Erythroblast (primary cell): ENCODE measurements around the gene PCDHGA10.
A peak's percentile ranks its signal among the peaks of the same experiment; 100 is the strongest.
"Not testable (repeated sequence)": the region's sequence is repeated elsewhere in the genome, so short reads cannot be mapped to it uniquely, and the experiment has no call there.

ENCODE experiments used
- DNase-seq, 2 experiments: peaks; one replicate each; lab custom pipeline; 2025; lab: John Stamatoyannopoulos, UW
- GATA1 ChIP-seq: IDR thresholded peaks from 2 replicates; pipeline ENCODE4 v1.6.1; 2011; ENCODE audit warnings: low read depth, mild to moderate bottlenecking, control low read depth, low read length, moderate library complexity
- POLR2A ChIP-seq: IDR thresholded peaks from 2 replicates; pipeline ENCODE4 v1.6.1; 2011; ENCODE audit warnings: mild to moderate bottlenecking, low read length

PCDHGA10 gene

DNA sequence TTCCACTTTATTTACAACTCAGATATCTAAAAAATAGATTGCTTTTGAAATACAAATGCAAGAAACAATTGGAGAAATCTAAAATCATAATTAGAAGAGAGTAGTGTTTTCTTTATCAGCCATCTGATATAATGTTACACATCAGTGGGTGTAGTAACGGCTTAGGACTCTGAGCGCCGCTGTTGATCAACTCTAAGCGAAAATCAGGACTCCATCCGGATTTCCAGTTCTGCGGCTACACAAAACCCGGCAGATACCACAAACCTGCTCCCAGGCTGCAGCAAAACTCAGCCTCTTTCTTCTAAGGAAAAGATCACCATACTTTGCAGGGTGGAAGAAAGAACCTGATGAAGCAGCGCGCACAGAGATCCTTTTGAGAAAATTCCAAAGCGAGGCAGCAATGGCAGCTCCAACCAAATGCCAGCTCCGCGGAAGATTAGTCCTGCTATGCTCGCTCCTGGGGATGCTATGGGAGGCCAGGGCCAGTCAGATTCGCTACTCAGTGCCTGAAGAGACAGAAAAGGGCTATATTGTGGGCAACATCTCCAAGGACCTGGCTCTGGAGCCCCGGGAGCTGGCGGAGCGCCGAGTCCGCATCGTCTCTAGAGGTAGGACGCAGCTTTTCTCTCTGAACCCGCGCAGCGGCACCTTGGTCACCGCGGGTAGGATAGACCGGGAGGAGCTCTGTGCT, 10.1 kb upstream of the PCDHGA10 start, which contains the start of gene PCDHGA9:
Gene PCDHGA9, plus strand, starts transcription at position 226 of the 691 bp plus-strand sequence. Its CDS starts 175 bp downstream, at position 401.
- no peak for TF ChIP-seq GATA1
- no peak for TF ChIP-seq POLR2A
- peak in 1 of 2 experiments; percentile 10 for DNase-seq

DNA sequence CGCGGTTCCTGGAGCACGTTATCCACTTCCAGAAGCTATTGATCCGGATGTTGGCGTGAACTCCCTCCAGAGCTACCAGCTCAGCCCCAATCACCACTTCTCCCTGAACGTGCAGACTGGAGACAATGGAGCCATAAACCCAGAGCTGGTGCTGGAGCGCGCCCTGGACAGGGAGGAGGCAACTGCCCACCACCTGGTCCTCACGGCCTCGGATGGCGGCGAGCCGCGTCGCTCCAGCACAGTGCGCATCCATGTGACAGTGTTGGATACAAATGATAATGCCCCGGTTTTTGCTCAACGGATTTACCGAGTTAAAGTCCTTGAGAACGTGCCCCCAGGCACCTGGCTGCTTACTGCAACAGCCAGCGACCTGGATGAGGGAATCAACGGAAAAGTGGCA, 9.4 kb upstream of the PCDHGA10 start:
- DNase-seq, result no peak
- TF ChIP-seq POLR2A (no peak), GATA1 (no peak)

DNA sequence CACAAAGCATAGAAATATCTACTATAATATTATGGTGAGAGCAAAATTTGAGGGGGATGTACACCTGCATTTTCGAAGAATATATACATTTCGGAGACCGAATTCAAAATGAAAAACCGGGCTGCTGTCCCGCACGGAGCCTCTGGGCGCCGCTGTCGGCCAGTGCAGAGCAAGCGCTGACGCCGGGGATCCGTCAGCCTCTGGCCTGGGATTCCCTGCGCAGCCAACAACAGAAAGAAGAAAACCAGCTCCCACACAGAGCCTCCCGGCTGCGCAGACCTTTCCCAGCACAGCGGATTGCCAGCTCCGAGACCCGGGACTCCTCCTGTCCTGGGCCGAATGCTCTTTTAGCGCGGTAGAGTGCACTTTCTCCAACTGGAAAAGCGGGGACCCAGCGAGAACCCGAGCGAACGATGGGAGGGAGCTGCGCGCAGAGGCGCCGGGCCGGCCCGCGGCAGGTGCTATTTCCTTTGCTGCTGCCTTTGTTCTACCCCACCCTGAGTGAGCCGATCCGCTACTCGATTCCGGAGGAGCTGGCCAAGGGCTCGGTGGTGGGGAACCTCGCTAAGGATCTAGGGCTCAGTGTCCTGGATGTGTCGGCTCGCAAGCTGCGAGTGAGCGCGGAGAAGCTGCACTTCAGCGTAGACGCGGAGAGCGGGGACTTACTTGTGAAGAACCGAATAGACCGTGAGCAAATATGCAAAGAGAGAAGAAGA, 4.8 kb upstream of the PCDHGA10 start, which contains the start of gene PCDHGB6:
Gene PCDHGB6, plus strand, starts transcription at position 232 of the 716 bp plus-strand sequence. Its CDS starts 182 bp downstream, at position 414.
- peak; percentile 31 to 45 for DNase-seq

DNA sequence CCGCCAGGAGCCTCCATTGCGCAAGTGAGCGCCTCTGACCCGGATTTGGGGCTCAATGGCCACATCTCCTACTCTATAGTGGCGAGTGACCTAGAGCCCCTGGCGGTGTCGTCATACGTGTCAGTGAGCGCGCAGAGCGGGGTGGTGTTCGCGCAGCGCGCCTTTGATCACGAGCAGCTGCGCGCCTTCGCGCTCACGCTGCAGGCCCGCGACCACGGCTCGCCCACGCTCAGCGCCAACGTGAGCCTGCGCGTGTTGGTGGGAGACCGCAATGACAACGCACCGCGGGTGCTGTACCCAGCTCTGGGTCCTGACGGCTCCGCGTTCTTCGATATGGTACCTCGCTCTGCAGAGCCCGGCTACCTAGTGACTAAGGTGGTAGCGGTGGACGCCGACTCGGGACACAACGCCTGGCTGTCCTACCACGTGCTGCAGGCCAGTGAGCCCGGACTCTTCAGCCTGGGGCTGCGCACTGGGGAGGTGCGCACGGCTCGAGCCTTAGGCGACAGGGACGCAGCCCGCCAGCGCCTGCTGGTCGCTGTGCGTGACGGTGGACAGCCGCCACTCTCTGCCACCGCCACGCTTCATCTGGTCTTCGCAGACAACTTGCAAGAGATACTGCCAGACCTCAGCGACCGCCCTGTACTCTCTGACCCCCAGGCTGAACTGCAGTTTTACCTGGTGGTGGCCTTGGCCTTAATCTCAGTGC, 3.0 kb upstream of the PCDHGA10 start:
- DNase-seq, result no peak
- TF ChIP-seq POLR2A (no peak), GATA1 (no peak)

DNA sequence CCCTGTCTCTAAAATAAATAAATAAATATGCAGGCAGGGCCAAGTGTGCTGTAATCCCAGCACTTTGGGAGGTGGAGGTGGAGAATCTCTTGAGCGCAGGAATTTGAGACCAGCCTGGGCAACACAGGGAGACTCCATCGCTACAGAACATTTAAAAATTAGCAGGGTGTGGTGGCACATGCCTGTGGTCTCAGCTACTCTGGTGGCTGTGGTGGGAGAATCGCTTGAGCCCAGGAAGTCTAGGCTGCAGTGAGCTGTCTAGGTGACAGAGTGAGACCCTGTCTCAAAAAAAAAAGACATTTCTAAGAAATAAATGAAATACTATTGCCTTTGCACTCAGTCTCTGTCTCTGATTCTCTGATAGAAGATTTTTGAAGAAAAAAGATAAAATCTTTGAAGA, 1.2 kb upstream of the PCDHGA10 start:
- TF ChIP-seq POLR2A (no peak), GATA1 (no peak)
- no peak for DNase-seq

DNA sequence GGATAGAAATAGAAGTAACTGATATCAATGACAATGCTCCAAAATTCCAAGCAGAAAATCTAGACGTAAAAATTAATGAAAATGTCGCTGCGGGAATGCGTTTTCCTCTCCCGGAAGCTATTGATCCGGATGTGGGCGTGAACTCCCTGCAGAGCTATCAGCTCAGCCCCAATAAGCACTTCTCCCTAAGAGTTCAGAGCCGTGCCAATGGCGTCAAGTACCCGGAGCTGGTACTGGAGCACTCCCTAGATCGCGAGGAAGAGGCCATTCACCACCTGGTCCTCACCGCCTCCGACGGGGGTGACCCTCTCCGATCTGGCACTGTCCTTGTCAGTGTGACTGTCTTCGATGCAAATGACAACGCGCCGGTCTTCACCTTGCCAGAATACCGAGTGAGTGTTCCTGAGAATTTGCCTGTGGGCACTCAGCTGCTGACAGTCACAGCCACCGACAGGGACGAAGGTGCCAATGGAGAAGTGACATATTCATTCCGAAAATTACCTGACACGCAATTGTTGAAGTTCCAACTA, 818 bp downstream of the PCDHGA10 start:
- DNase-seq, result no peak
- TF ChIP-seq GATA1 (no peak), POLR2A (no peak)

DNA sequence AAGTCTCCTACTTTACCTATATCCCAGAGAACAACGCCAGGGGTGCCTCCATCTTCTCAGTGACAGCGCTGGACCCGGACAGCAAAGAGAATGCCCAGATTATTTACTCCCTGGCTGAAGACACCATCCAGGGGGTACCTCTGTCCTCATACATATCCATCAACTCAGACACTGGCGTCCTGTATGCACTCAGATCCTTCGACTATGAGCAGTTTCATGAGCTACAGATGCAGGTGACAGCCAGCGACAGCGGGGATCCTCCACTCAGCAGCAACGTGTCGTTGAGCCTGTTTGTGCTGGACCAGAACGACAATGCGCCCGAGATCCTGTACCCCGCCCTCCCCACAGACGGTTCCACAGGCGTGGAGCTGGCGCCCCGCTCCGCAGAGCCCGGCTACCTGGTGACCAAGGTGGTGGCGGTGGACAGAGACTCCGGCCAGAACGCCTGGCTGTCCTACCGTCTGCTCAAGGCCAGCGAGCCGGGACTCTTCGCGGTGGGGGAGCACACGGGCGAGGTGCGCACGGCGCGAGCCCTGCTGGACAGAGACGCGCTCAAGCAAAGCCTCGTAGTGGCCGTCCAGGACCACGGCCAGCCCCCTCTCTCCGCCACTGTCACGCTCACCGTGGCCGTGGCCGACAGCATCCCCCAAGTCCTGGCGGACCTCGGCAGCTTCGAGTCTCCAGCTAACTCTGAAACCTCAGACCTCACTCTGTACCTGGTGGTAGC, 1.9 kb downstream of the PCDHGA10 start:
- DNase-seq, result not testable (repeated sequence)

DNA sequence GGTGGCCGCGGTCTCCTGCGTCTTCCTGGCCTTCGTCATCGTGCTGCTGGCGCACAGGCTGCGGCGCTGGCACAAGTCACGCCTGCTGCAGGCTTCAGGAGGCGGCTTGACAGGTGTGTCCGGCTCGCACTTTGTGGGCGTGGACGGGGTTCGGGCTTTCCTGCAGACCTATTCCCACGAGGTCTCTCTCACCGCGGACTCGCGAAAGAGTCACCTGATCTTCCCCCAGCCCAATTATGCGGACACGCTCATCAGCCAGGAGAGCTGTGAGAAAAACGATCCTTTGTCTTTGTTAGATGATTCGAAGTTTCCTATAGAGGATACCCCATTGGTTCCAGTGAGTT, 2.5 kb downstream of the PCDHGA10 start:
- DNase-seq, result not testable (repeated sequence)

DNA sequence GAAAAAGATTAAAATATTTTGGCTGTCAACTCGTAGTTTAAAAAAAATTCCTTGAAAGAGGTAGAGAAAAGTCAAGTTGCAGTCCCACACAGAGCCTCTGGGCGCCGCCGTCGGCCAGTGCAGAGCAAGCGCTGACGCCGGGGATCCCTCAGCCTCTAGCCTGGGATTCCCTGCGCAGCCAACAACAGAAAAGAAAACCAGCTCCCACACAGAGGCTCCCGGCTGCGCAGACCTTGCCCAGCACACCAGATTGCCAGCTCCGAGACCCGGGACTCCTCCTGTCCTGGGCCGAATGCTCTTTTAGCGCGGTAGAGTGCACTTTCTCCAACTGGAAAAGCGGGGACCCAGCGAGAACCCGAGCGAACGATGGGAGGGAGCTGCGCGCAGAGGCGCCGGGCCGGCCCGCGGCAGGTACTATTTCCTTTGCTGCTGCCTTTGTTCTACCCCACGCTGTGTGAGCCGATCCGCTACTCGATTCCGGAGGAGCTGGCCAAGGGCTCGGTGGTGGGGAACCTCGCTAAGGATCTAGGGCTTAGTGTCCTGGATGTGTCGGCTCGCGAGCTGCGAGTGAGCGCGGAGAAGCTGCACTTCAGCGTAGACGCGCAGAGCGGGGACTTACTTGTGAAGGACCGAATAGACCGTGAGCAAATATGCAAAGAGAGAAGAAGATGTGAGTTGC, 4.8 kb downstream of the PCDHGA10 start, which contains the start of gene PCDHGB7:
Gene PCDHGB7, plus strand, starts transcription at position 184 of the 679 bp plus-strand sequence. Its CDS starts 183 bp downstream, at position 367.
- DNase-seq, result peak; percentile 63 to 73

DNA sequence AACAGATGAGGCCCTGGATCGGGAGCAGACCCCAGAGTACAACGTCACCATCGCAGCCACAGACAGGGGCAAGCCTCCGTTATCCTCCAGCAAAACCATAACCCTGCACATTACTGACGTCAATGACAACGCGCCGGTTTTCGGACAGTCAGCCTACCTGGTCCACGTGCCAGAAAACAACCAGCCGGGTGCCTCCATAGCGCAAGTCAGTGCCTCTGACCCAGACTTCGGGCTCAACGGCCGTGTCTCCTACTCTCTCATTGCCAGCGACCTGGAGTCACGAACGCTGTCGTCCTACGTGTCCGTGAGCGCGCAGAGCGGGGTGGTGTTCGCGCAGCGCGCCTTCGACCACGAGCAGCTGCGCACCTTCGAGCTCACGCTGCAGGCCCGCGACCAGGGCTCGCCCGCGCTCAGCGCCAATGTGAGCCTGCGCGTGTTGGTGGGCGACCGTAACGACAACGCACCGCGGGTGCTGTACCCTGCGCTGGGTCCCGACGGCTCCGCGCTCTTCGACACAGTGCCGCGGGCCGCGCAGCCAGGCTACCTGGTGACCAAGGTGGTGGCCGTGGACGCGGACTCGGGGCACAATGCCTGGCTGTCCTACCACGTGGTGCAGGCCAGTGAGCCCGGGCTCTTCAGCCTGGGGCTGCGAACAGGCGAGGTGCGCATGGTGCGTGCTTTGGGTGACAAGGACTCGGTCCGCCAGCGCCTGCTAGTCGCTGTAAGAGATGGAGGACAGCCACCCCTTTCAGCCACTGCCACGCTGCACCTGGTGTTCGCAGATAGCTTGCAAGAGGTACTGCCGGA, 6.5 kb downstream of the PCDHGA10 start:
- DNase-seq, result no peak
- TF ChIP-seq POLR2A (no peak), GATA1 (no peak)

DNA sequence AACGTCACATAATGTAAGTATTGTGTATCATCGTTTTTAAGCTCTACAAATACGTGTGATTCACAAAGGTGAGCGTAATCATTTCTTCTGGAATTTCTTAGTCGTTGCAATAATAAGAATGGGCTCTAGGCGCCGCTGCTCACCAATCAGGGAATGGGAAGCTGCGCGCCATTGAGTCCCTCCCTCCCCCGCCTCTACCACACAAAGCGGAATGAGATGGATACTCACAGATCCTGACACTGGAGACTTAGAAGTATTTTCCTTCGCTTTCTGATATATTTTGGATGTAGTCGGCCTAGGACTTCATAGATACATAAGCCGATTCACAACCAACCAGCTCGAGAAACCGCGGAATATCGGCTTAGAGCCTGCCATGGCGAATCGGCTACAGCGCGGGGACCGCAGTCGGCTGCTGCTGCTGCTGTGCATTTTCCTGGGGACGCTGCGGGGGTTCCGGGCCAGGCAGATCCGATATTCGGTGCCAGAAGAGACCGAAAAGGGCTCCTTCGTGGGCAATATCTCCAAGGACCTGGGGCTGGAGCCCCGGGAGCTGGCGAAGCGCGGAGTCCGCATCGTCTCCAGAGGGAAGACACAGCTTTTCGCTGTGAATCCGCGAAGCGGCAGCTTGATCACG, 8.2 kb downstream of the PCDHGA10 start, which contains the start of gene PCDHGA11:
Gene PCDHGA11, plus strand, starts transcription at position 197 of the 634 bp plus-strand sequence. Its CDS starts 177 bp downstream, at position 374.
- peak; percentile 60 to 74 for DNase-seq
- no peak for TF ChIP-seq POLR2A
- no peak for TF ChIP-seq GATA1

DNA sequence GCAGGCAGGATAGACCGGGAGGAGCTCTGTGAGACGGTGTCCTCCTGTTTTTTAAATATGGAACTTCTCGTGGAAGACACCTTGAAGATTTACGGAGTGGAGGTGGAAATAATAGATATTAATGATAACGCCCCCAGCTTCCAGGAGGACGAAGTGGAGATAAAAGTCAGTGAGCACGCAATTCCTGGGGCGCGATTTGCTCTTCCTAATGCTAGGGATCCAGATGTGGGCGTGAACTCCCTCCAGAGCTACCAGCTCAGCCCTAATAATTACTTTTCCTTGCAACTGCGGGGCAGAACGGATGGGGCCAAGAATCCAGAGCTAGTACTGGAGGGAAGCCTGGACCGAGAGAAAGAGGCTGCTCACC, 8.7 kb downstream of the PCDHGA10 start:
- TF ChIP-seq GATA1 (no peak), POLR2A (no peak)
- no peak for DNase-seq
